Kidney (tissue), 22 donors: Measurements from ENCODE around the gene CNNM3. TPM values are rescaled to one million over a fixed set of nuclear protein-coding genes. Genes with fewer than 3 reads are reported as not detected.

Experiments
- DNase-seq, 5 donors: peaks; one replicate each; pipeline ENCODE4 v3.0.0-alpha.2; 2013 to 2020
- FAIRE-seq: peaks from 2 replicates; lab custom pipeline; 2012; peaks lifted over from hg19 to GRCh38; lab: Jason Lieb, UNC
- H3K27ac ChIP-seq, 2 donors: one replicate each; pipeline ENCODE4 v1.7.0; 2013; ENCODE audit warnings: low read depth in 2 of 2, low read length in 2 of 2, inconsistent platforms in 1 of 2
- H3K27me3 ChIP-seq: one replicate; pipeline ENCODE4 v1.7.1; 2013; ENCODE audit warnings: low read length, inconsistent platforms; ENCODE audit not compliant: control insufficient read depth, insufficient read depth
- H3K36me3 ChIP-seq, 3 donors: one replicate each; pipeline versions ENCODE4 v1.7.0 to v1.7.1; 2013; ENCODE audit warnings: low read length in 3 of 3, control low read depth in 1 of 3, inconsistent platforms in 1 of 3; ENCODE audit not compliant: insufficient read depth in 3 of 3, control insufficient read depth in 2 of 3
- H3K4me1 ChIP-seq, 3 donors: one replicate each; pipeline versions ENCODE4 v1.7.0 to v1.7.1; 2013; ENCODE audit warnings: low read length in 3 of 3, inconsistent platforms in 1 of 3, low read depth in 1 of 3; ENCODE audit not compliant: control insufficient read depth in 2 of 3, insufficient read depth in 2 of 3
- H3K4me3 ChIP-seq, 3 donors: one replicate each; pipeline versions ENCODE4 v1.7.0 to v1.8.1; 2013; ENCODE audit warnings: low read length in 3 of 3, control low read depth in 1 of 3, inconsistent platforms in 1 of 3
- H3K9ac ChIP-seq, 3 donors: one replicate each; pipeline versions ENCODE4 v1.7.0 to v1.7.1; 2013; ENCODE audit warnings: low read length in 3 of 3, control low read depth in 1 of 3, inconsistent platforms in 1 of 3
- H3K9me3 ChIP-seq, 3 donors: one replicate each; pipeline versions ENCODE4 v1.7.0 to v1.7.1; 2013; ENCODE audit warnings: low read length in 3 of 3, control low read depth in 1 of 3, inconsistent platforms in 1 of 3; ENCODE audit not compliant: control insufficient read depth in 2 of 3, insufficient read depth in 1 of 3
- CTCF ChIP-seq: IDR thresholded peaks from 3 replicates; pipeline ENCODE4 v1.5.1; 2012; ENCODE audit warnings: mild to moderate bottlenecking, moderate library complexity, borderline replicate concordance; ENCODE audit not compliant: insufficient read depth; ENCODE audit errors: extremely low read depth
- intact Hi-C: fragments of 100-400 bp; cut with DNase I; formaldehyde crosslinking; loops from one replicate; pipeline ENCODE4 v1.11.1; 2022
- long read RNA-seq, 10 donors: library from polyadenylated mRNA in 1 of 10; unstranded in 1 of 10; transcript quantifications; one replicate each; pipeline ENCODE4 v2.0.0 and lab custom pipeline, GENCODE V29; 2021 to 2026
- polyA plus RNA-seq: library from polyadenylated mRNA; stranded (reverse); fragments of 350-450 nt; fragmentation: Illumina TruSeq; extraction: RNeasy Lipid Tissue Mini Kit (QIAGEN cat#74804); gene quantifications from one replicate; pipeline ENCODE4 v1.2.3, GENCODE V29; 2014; ENCODE audit warnings: low read depth, low replicate concordance; ENCODE audit not compliant: insufficient read depth
- total RNA-seq: library from RNA; stranded (reverse); fragmentation: NEBNext Ultra II Directional; extraction: Animal tissue kit (Norgen Biotek cat#: 25700); gene quantifications from one replicate; pipeline ENCODE4 v1.2.1, GENCODE V29; 2021
- donor health status: control.
- donor health status: control.
- donor health status: control.
- donor health status: control.
- donor health status: control.
- donor health status: DM: yes; HTN: yes; CAD: no.
- donor health status: Normal renal cell carcinoma (clear cell type).

Gene CNNM3
- total RNA-seq (26.1 TPM), polyA plus RNA-seq (6.9 TPM)
- long read RNA-seq, donor 1, transcript CNNM3-201 (8 exons, 3,447 nt), result major isoform, 5 of 5 reads
- long read RNA-seq, donor 1, partial matches to known transcripts, result 0 of 5 reads
- long read RNA-seq, donor 1, other reads (novel, unspliced or antisense), result 0 of 5 reads
- long read RNA-seq, donor 2, partial matches to known transcripts, result 0 of 4 reads
- long read RNA-seq, donor 2, other reads (novel, unspliced or antisense), result 0 of 4 reads
- long read RNA-seq, donor 3, transcript CNNM3-201 (8 exons, 3,447 nt), result major isoform, 5 of 10 reads
- long read RNA-seq, donor 3, partial matches to known transcripts, result 5 of 10 reads
- long read RNA-seq, donor 3, other reads (novel, unspliced or antisense), result 0 of 10 reads
- long read RNA-seq, donor 4, partial matches to known transcripts, result 19 of 21 reads
- long read RNA-seq, donor 4, other reads (novel, unspliced or antisense), result 0 of 21 reads
- long read RNA-seq, donor 5, result 0 reads
- long read RNA-seq, donor 6, partial matches to known transcripts, result 0 of 2 reads
- long read RNA-seq, donor 6, other reads (novel, unspliced or antisense), result 0 of 2 reads
- long read RNA-seq, donor 7, transcript CNNM3-201 (8 exons, 3,447 nt), result major isoform, 26 of 31 reads
- long read RNA-seq, donor 7, partial matches to known transcripts, result 2 of 31 reads
- long read RNA-seq, donor 7, other reads (novel, unspliced or antisense), result 3 of 31 reads
- long read RNA-seq, donor 8, transcript CNNM3-201 (8 exons, 3,447 nt), result major isoform, 5 of 5 reads
- long read RNA-seq, donor 8, partial matches to known transcripts, result 0 of 5 reads
- long read RNA-seq, donor 8, other reads (novel, unspliced or antisense), result 0 of 5 reads
- long read RNA-seq, donor 9, partial matches to known transcripts, result 0 of 1 reads
- long read RNA-seq, donor 9, other reads (novel, unspliced or antisense), result 0 of 1 reads
- long read RNA-seq, donor 10, transcript CNNM3-201 (8 exons, 3,447 nt), result major isoform, 6 of 27 reads
- long read RNA-seq, donor 10, partial matches to known transcripts, result 21 of 27 reads
- long read RNA-seq, donor 10, other reads (novel, unspliced or antisense), result 0 of 27 reads

- intact Hi-C loops, result no loop called here
- Histone ChIP-seq H3K36me3 (no peaks in the 10 kb centered on the region), H3K4me3 (peak within 1 kb of the TSS; percentile 75 to 91 (median 80)), H3K4me1 (peaks cover 0 to 40% (median 24%) of the 10 kb centered on the region in 3 donors), H3K9me3 (no peaks in the 10 kb centered on the region), H3K9ac (peak within 1 kb of the TSS; percentile 61 to 81 (median 63)), H3K27me3 (no peaks in the 10 kb centered on the region), H3K27ac (peak within 1 kb of the TSS; percentile 87 to 94)
- DNase-seq (peak; percentile 96 to 99 (median 97)), FAIRE-seq (no peak)
- peak; percentile 45 for TF ChIP-seq CTCF
These were observed at the start of gene CNNM3 for GRCh38 chr2:96816127-96816835. Gene CNNM3, plus strand, starts transcription at chr2:96816268. Its CDS starts 10 bp downstream, at chr2:96816278.

GRCh38 chr2:96767135-96767871 is 48.8 kb upstream of the CNNM3 start:
- H3K27me3 ChIP-seq, result no peaks in the 10 kb centered on the region
- no peak overlapping the region for H3K27ac ChIP-seq
- FAIRE-seq (no peak), DNase-seq (no peak)
- no peak for TF ChIP-seq CTCF
- no peaks in the 10 kb centered on the region for H3K9me3 ChIP-seq
- intact Hi-C loops, result no loop called here
- no peak overlapping the region for H3K9ac ChIP-seq
- no peak overlapping the region for H3K4me3 ChIP-seq
- H3K36me3 ChIP-seq, result no peaks in the 10 kb centered on the region
- H3K4me1 ChIP-seq, result peaks cover 0 to 20% (median 7%) of the 10 kb centered on the region in 3 donors

DNA sequence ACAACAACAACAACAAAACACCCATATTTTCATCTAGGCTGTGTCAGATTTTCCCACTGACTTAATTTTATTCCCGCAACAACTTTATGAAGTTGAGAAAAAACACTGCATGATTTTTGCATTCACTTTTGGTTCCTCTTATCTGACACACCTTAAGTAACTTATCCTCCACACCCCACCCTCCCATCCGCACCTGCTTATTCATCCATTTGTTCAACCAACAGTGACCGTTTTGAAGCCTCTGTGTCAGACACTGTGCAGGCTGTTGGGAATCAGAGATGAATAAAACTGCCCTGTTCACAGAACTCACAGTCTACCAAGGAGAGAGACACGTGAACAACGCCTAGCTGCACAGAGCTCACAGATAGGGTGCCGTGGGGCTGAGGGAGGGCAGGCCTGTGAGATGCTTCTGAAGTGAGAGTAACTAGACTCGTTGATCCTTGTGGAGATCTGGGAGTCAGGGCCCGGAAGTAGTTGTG is 47.9 kb upstream of the CNNM3 start:
- H3K27ac ChIP-seq, result no peak overlapping the region
- FAIRE-seq, result no peak

More for the DNA sequence above, 47.9 kb upstream of the CNNM3 start:
- H3K36me3 ChIP-seq, result no peaks in the 10 kb centered on the region
- peaks cover 0 to 12% (median 7%) of the 10 kb centered on the region in 3 donors for H3K4me1 ChIP-seq
- no peak overlapping the region for H3K4me3 ChIP-seq
- no peaks in the 10 kb centered on the region for H3K9me3 ChIP-seq
- intact Hi-C loops, result no loop called here
- no peak overlapping the region for H3K9ac ChIP-seq
- H3K27me3 ChIP-seq, result no peaks in the 10 kb centered on the region
- DNase-seq, result no peak
- TF ChIP-seq CTCF, result no peak
